ENCODE measurements around the gene CHD3.

GRCh38 chr17:7875804-7876370, 12.7 kb upstream of the CHD3 start:
- TF ChIP-seq POLR2A (IDR thresholded peaks at IDR 0.05) (no peak), CTCF (IDR thresholded peaks at IDR 0.05) (no peak)
